ENCODE data around the gene MRPL40.

Gene MRPL40

DNA sequence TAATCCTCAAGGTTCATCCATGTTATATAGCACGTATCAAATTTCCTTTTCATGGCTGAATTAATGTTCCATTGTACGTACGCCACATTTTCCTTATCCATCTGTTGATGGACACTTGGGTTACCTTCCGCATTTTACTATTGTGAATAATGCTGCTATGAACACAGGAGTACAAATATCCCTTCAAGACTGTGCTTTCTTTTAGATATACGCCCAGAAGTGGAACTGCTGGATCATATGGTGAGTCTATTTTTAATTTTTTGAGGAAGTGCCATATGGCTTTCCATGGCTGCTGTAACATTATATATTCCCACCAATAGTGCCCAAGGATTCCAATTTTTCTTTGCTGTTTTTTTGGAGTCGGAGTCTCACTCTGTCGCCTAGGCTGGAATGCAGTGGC is 6.0 kb downstream of the MRPL40 start:
- no peak for TF ChIP-seq EZH2phosphoT487 (IDR thresholded peaks at IDR 0.05; ENCODE audit: low read length)
- TF ChIP-seq, protein P1, sequence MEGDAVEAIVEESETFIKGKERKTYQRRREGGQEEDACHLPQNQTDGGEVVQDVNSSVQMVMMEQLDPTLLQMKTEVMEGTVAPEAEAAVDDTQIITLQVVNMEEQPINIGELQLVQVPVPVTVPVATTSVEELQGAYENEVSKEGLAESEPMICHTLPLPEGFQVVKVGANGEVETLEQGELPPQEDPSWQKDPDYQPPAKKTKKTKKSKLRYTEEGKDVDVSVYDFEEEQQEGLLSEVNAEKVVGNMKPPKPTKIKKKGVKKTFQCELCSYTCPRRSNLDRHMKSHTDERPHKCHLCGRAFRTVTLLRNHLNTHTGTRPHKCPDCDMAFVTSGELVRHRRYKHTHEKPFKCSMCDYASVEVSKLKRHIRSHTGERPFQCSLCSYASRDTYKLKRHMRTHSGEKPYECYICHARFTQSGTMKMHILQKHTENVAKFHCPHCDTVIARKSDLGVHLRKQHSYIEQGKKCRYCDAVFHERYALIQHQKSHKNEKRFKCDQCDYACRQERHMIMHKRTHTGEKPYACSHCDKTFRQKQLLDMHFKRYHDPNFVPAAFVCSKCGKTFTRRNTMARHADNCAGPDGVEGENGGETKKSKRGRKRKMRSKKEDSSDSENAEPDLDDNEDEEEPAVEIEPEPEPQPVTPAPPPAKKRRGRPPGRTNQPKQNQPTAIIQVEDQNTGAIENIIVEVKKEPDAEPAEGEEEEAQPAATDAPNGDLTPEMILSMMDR (IDR thresholded peaks at IDR 0.05; ENCODE audit: low read length) = no peak
- no peak for TF ChIP-seq EZH2 (optimal IDR thresholded peaks at IDR 0.05; ENCODE audit: low read depth, low read length)
- no peaks in the 10 kb centered on the region for H3K9me3 ChIP-seq (replicated peaks; ENCODE audit: insufficient read depth, low read length)
- no peak overlapping the region for H3K9ac ChIP-seq (ENCODE audit: low read length)
- H3F3A ChIP-seq (ENCODE audit: insufficient read depth, low read length) = no peaks in the 10 kb centered on the region
- no peaks in the 10 kb centered on the region for H3K27me3 ChIP-seq (replicated peaks; ENCODE audit: insufficient read depth, low read length)
- H2AFZ ChIP-seq (ENCODE audit: low read length) = no peak overlapping the region
- no peak overlapping the region for H3K27ac ChIP-seq (ENCODE audit: low read length)
- no peaks in the 10 kb centered on the region for H3K36me3 ChIP-seq (replicated peaks; ENCODE audit: insufficient read depth, low read length)
- H3K79me2 ChIP-seq (ENCODE audit: low read length) = peaks cover 37% of the 10 kb centered on the region
- H3K9me2 ChIP-seq (replicated peaks; ENCODE audit: insufficient read depth, low read length) = no peaks in the 10 kb centered on the region
- H4K20me1 ChIP-seq (ENCODE audit: insufficient read depth, low read length) = no peaks in the 10 kb centered on the region
- H3K4me2 ChIP-seq (ENCODE audit: low read depth, low read length) = no peak overlapping the region
- 0 out of 2 replicates have a peak, but pooled peaks cover 3% of the 10 kb centered on the region for H3K4me1 ChIP-seq (ENCODE audit: low read length)
- no peak overlapping the region for H3K4me3 ChIP-seq (ENCODE audit: low read length)
- DNase-seq = no peak

DNA sequence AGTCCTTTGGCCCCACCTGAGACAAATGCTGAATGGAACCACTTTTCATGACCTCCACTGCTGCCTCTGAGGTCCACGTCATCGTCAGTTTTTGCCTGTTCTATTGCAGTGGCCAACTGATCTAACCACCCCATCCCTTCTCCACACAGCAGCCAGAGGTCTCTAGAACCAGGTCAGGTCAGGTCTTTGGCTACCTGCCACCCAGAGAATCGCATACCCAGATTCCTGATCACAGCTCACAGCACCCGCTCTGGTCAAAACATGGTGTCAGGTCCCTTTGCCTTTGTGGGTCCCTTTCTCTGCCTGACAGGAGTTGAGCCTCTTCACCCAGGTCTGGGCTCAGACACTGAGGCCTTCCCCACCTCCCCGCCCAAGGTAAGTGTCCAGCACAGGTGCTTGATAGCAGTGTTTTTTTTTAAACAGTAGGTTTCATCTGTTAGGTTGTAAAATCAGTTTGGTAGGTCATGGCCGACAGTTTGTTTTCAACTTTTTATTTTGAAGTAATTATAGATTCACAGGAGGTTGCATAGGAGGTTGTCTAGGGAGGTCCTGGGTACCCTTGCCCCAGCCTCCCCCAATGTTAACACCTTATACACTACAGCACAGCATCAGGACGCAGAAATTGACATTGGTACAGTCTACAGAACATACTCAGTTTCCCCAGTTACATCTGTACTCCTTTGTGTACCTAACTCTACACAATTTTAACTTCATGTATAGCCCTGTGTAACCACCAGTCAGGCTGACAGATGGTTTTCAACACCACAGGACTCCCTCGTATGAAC is 8.3 kb downstream of the MRPL40 start:
- no peaks in the 10 kb centered on the region for H4K20me1 ChIP-seq (ENCODE audit: insufficient read depth, low read length)
- H3K4me3 ChIP-seq (ENCODE audit: low read length) = no peak overlapping the region
- no peak overlapping the region for H3K4me2 ChIP-seq (ENCODE audit: low read depth, low read length)
- H2AFZ ChIP-seq (ENCODE audit: low read length) = no peak overlapping the region
- H3K79me2 ChIP-seq (ENCODE audit: low read length) = peaks cover 56% of the 10 kb centered on the region
- H3K27ac ChIP-seq (ENCODE audit: low read length) = no peak overlapping the region
- no peaks in the 10 kb centered on the region for H3K27me3 ChIP-seq (replicated peaks; ENCODE audit: insufficient read depth, low read length)
- TF ChIP-seq EZH2phosphoT487 (IDR thresholded peaks at IDR 0.05; ENCODE audit: low read length) (no peak), EZH2 (optimal IDR thresholded peaks at IDR 0.05; ENCODE audit: low read depth, low read length) (no peak)
- TF ChIP-seq, protein P1 (IDR thresholded peaks at IDR 0.05; ENCODE audit: low read length) = no peak
- H3K9me2 ChIP-seq (replicated peaks; ENCODE audit: insufficient read depth, low read length) = no peaks in the 10 kb centered on the region
- H3K9me3 ChIP-seq (replicated peaks; ENCODE audit: insufficient read depth, low read length) = no peaks in the 10 kb centered on the region
- H3K4me1 ChIP-seq (ENCODE audit: low read length) = no peaks in the 10 kb centered on the region
- no peak overlapping the region for H3K9ac ChIP-seq (ENCODE audit: low read length)
- H3K36me3 ChIP-seq (replicated peaks; ENCODE audit: insufficient read depth, low read length) = no peaks in the 10 kb centered on the region
- DNase-seq = no peak
- H3F3A ChIP-seq (ENCODE audit: insufficient read depth, low read length) = no peaks in the 10 kb centered on the region

DNA sequence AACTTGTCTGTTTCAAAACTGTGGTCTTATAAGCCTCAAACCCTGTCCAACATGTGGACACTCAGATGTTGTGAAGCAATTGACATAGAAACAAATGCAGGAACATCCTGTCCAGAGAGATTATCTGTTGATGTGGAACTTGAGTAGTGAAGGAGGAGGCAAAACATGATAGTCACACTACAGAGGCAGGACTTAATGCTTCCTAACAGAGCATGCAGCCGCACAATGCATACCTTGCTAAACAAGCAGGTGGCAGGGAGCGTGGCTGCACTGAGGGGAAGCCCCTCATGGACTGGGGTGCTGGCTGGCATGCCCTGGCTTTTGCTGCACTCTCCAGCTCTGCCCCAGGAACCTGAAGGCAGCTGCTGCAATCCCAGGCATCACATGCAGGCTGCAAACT is 9.8 kb downstream of the MRPL40 start:
- no peaks in the 10 kb centered on the region for H3K9me2 ChIP-seq (replicated peaks; ENCODE audit: insufficient read depth, low read length)
- no peaks in the 10 kb centered on the region for H3K9me3 ChIP-seq (replicated peaks; ENCODE audit: insufficient read depth, low read length)
- H3F3A ChIP-seq (ENCODE audit: insufficient read depth, low read length) = 0 out of 2 replicates have a peak, but pooled peaks cover 4% of the 10 kb centered on the region
- no peak for TF ChIP-seq EZH2phosphoT487 (IDR thresholded peaks at IDR 0.05; ENCODE audit: low read length)
- TF ChIP-seq EZH2 (optimal IDR thresholded peaks at IDR 0.05; ENCODE audit: low read depth, low read length) = no peak
- TF ChIP-seq, protein P1 (IDR thresholded peaks at IDR 0.05; ENCODE audit: low read length) = no peak
- H3K4me2 ChIP-seq (ENCODE audit: low read depth, low read length) = no peak overlapping the region
- no peak overlapping the region for H3K9ac ChIP-seq (ENCODE audit: low read length)
- H3K4me3 ChIP-seq (ENCODE audit: low read length) = no peak overlapping the region
- peaks cover 71% of the 10 kb centered on the region for H3K79me2 ChIP-seq (ENCODE audit: low read length)
- peaks cover 5% of the 10 kb centered on the region for H3K4me1 ChIP-seq (ENCODE audit: low read length)
- no peaks in the 10 kb centered on the region for H3K36me3 ChIP-seq (replicated peaks; ENCODE audit: insufficient read depth, low read length)
- H3K27ac ChIP-seq (ENCODE audit: low read length) = no peak overlapping the region
- no peaks in the 10 kb centered on the region for H4K20me1 ChIP-seq (ENCODE audit: insufficient read depth, low read length)
- H2AFZ ChIP-seq (ENCODE audit: low read length) = no peak overlapping the region
- H3K27me3 ChIP-seq (replicated peaks; ENCODE audit: insufficient read depth, low read length) = no peaks in the 10 kb centered on the region
- DNase-seq = no peak

Data from MM.1S (cell line).